ENCODE results near the gene HDHD2.

- TF ChIP-seq, protein P1, sequence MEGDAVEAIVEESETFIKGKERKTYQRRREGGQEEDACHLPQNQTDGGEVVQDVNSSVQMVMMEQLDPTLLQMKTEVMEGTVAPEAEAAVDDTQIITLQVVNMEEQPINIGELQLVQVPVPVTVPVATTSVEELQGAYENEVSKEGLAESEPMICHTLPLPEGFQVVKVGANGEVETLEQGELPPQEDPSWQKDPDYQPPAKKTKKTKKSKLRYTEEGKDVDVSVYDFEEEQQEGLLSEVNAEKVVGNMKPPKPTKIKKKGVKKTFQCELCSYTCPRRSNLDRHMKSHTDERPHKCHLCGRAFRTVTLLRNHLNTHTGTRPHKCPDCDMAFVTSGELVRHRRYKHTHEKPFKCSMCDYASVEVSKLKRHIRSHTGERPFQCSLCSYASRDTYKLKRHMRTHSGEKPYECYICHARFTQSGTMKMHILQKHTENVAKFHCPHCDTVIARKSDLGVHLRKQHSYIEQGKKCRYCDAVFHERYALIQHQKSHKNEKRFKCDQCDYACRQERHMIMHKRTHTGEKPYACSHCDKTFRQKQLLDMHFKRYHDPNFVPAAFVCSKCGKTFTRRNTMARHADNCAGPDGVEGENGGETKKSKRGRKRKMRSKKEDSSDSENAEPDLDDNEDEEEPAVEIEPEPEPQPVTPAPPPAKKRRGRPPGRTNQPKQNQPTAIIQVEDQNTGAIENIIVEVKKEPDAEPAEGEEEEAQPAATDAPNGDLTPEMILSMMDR (conservative IDR thresholded peaks at IDR 0.05) = no peak
- TF ChIP-seq EZH2 (IDR thresholded peaks at IDR 0.05; ENCODE audit: low read depth) = no peak
Observed at GRCh38 chr18:47062471-47062870, 87.8 kb downstream of the HDHD2 start.

All from PC-9 (cell line).